GM18520 (cell line): Measurements from ENCODE around the gene GSN.

Source experiments
- ATAC-seq: cut with Tn5 transposase; IDR thresholded peaks from one replicate; pipeline ENCODE4 v1.9.1; 2021; ENCODE audit not compliant: unreplicated experiment

Gene GSN

GRCh38 chr9:121242959-121243346 lies 25.0 kb upstream of the GSN start:
- no peak for ATAC-seq

GRCh38 chr9:121246821-121247561 lies 21.0 kb upstream of the GSN start:
- no peak for ATAC-seq

DNA sequence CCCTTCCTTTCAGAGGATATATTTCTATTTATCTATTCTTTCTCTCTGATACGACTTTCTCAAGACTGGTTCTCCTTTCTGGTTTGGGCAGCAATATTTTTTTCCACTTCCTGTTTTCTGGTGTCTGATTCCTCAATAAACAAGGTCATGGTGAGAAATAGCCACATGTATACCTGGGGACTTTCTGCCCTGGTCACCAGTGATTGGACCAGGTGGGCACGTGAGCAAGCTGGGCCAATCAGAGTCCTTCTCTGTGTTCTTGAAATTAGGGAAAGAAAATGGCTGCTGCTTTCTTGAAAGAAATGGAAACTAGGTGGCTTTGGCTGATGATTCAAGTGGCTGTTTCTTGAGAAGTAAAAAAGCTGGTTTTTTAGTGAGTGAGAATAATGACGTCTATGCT lies 18.4 kb upstream of the GSN start:
- no peak for ATAC-seq

GRCh38 chr9:121252104-121252851 lies 15.7 kb upstream of the GSN start:
- ATAC-seq, result no peak

DNA sequence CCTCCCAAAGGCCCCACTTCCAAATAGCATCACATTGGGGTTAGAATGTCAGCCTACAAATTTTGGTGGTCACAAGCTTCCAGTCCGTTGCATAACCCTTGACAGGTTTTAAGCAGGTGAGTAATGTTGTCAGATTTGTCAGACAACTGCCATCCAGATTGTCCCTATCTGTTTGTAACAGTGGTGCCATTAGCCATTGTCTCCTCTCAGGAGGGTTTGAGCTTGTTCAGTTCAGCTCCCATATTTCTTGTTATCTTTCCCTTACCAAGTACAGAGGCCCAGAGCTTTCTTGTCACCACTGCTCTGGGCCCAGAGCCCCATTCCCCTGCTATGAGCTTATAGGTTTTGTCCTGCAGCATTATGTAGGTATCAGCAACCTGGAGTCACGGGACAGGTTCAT lies 14.8 kb upstream of the GSN start:
- no peak for ATAC-seq

DNA sequence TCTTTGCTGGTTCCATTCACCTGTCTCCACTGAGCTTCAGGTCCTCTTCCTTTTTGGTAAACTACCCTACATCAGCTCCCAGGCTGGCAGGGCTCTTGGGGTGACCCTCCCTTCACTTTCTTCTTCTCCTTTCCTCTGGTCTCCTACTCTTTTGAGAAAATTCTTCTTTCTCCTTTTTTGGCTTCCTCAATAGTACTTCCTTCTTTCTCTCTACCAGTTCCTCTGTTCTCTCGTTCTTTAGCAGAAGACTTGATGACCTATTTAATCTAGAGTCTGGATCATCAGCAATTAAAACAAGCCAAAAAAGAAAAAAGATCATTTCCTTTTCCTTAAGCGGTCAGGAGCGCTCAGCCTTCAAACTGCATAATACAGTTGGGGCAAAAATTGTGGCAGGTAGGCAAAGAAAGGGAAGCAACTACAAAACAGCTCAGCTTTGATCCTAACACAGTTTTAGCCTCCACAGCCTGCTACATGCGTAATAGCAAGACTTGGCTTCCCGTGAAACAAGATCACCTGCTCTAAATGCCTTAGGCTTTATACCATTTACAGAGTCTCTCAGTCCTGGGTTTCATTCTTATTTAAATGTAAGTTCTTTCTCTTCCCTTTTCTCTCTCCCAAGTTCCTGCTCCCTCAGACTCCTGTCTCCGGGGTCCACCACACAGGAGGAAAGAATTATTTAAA lies 14.0 kb upstream of the GSN start:
- no peak for ATAC-seq

- ATAC-seq, result no peak
Measured at GRCh38 chr9:121259498-121259897, 8.5 kb upstream of the GSN start.

GRCh38 chr9:121259935-121260334 lies 8.0 kb upstream of the GSN start:
- no peak for ATAC-seq

- no peak for ATAC-seq
Measured at GRCh38 chr9:121260457-121261106, 7.4 kb upstream of the GSN start.

DNA sequence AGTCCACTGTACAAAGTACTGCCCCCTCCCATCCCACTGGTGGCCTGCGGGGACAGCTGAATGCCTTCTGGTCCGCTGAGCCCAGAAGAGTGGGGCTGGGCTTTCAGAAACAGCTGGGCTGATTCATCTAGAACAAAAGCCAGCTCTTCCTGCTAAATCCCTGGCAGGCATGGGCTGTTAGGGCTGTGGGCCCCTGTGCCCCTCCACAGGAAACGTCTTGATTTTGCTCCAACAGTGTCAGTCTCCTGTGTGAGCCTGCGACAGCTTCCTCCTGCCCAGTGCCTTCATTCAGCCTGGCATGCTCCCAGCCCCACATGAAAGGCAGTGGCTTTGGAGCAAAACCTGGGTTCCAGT lies 6.9 kb upstream of the GSN start:
- no peak for ATAC-seq

GRCh38 chr9:121261755-121262154 lies 6.2 kb upstream of the GSN start:
- ATAC-seq, result no peak

- no peak for ATAC-seq
Measured at GRCh38 chr9:121262423-121262822, 5.5 kb upstream of the GSN start.

DNA sequence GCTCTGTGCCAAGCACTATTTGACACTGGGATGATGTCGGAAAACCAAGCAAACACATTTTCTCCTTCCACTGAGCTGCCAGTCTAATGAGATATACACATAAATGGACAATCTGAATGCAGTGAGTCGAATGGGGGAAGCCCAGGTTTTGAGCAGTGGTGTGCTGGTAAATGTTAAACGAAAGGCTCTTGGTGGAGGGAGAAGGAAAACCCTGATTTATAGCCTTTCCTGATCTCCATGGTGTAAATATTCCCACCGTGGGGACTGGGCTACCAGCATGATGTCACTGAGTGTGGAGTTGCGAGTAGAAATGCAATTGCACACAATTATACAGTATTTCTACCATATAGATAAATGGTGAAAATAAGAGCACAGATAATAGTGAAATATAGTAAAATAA lies 5.0 kb upstream of the GSN start:
- ATAC-seq, result no peak

DNA sequence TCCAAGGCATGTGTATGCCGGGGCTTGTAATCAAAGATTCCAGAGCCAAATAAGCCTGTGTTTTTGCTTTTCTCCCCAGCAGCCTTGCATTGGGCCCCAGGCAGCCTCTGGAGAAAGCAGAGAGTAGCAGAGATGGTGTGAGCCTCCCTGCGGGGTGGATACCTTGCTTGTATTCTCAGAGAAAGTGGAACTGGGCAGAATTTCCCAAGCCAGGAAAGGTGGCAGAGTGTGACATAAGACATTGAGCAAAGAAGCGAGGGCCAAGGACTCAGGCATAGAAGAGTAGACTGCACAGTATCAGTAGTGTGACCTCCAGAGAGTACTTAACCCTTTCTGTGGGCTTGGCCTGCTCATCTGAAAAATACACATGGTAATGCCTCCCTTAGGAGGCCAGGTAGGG lies 1.6 kb upstream of the GSN start:
- ATAC-seq, result no peak

DNA sequence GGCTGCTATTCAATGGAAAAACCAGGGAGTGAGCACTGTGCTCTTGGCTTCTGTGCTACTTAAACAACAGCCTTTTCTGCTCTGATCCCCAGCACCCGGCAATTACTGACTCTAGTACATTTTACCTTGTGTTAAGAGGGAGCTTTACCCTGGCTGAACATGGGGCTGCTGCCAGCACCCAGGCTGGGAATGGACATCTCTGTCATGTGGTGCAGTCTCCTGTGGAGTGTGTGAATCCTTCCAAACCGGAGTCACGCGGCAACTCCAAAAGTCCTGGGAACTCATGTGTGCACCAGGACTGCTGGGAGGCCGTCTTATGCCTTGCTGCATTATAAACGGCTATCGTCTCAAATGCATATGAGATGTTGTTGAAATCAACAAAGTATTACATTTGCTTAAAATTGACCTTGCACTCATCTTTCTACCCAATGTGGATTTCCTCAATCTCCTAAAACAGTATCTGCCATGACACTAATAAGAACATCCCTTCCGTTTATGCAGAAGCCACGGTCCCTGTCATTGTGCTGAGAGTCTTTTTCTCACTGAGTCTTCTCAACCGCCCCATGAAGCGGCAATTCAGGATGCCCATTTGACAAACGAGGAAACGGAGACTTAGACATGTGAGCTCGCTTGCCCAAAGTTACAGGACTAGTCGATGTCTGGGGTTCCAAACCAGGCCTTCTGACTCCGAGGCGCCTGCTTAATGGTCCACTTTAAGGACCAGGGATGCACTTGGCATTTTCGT lies 884 bp upstream of the GSN start:
- ATAC-seq, result no peak

DNA sequence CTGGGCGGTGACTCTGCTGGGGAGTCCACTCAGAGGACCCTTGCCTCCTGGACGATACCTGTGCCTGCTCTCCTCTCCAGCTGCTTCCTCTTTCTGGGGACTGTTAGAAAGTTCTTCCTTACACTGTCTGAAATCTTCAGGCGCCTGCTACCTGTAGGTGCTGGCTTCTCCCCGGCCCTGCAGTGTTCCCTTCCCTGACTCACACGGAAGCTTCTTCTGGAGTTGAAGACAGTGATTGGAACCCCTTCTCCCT lies 562 bp downstream of the GSN start:
- ATAC-seq, result no peak

- ATAC-seq, result no peak
Measured at GRCh38 chr9:121268851-121269641, 1.1 kb downstream of the GSN start.

GRCh38 chr9:121269642-121270254 lies 1.8 kb downstream of the GSN start:
- no peak for ATAC-seq

- ATAC-seq, result no peak
Measured at GRCh38 chr9:121271368-121272341, 3.7 kb downstream of the GSN start.
